ENCODE results near the gene DHCR24.

DNA sequence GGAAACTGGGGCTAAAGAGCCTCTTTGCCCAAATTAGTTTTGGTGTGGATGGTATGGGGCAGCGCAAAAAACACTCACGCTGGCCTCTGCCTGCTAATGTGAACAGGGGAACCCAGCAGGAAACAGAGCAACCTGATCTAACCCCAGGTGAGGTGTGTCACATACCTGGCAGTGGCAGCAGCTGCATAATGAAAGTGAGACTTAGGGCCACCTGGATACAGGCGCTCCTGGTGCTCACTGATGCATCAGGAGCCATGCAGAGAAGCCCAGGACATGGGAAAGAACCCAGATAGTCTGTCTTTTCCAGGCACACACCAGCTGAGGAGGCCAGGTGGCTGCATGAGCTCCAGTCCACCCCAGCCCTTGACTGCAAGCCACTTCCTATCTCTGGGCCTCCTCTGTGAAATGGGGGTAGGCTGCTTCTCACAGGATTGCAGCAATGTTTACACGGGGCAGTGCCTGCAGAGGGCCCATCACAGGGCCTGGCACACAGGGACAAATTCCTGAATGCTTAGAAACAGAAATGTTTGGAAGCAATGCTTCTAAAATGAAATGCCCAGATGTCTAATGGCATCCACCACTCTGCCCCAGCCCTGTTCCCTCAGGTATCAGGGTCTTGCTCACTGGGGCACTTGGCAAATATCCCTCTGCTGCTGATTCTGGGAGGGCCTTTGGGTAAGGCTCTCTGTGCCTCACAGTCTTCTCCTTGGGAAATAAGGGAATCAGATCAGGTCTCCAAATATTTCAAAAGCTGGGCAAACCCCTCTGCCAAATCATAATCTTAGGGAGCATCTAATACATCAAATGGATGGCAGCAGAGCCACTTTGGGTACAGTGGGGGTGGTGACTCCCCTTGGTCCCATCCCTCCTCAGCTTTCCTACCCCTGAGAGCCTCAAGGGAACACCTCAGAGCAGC is 19.9 kb downstream of the DHCR24 start:
- TF ChIP-seq CTCF (IDR thresholded peaks at IDR 0.05 in 8 of 11, conservative IDR thresholded peaks at IDR 0.05 in 3 of 11): no peak
- no peak for TF ChIP-seq POLR2AphosphoS5 (IDR thresholded peaks at IDR 0.05)

All from spleen (tissue), 7 donors.